HG03139 (cell line): ENCODE data around the gene FAM120C.

Experiments
- ATAC-seq: cut with Tn5 transposase; IDR thresholded peaks from one replicate; pipeline ENCODE4 v1.9.1; 2021; ENCODE audit not compliant: unreplicated experiment

FAM120C gene

DNA sequence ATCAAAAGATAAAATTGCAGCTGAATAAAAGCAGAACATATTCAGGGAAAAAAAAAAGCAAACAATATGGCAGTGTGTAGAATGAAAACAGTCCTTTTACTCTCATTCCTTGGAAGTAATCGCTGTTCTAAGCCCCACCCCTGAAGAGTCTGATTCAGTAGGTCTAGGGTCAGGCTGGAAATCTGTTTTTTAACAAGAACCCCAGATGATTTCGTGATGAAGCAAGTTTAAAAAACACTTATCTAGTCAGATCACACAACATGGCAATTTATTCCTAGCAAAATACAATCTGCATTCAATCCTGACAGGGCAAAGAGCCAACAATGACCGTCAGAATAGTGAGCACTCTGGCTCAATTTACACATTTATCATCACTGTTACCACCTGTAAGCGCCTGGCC, 16.1 kb downstream of the FAM120C start:
- no peak for ATAC-seq

- ATAC-seq = no peak
Measured at GRCh38 chrX:54157561-54157960, 25.5 kb downstream of the FAM120C start.

- ATAC-seq = no peak
Measured at GRCh38 chrX:54134269-54134668, 48.8 kb downstream of the FAM120C start.

GRCh38 chrX:54116391-54116790, 66.7 kb downstream of the FAM120C start:
- ATAC-seq = no peak

DNA sequence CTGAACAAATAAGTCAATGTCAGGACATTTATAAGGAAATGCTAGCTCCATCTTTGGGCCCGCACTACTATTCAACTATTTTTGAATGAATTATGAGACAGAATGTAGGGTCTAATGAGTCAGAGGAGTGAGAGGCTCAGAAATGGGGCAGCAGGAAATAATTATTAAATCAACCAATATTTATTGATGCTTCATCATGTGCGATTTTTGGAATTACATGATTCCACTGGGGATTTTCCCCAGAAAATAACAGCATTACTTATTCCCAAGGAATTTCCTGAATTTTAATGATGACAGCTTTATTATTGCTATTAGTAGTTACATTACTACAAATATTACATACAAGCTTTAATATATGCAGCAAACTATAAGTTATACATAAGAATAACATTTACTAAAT, 89.5 kb downstream of the FAM120C start:
- ATAC-seq = no peak

DNA sequence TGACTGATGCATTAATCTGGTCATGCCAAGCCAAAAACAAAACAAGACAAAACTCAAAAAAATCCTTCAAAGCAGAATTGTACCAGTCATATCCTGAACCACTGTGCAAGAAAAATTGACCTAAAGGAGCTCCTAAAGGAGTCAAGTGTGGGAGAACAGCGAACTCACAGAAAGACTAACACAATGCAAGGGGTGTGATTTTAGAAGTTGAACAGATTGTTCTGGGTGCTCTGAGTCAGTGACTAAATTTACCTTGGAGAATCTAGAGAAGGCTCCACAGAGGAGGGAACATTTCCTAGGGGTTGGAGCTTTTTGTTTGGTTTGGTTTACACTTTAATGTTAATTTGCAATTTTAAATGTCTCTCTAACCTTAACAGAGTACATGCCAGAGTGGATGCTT, 89.9 kb downstream of the FAM120C start:
- no peak for ATAC-seq

DNA sequence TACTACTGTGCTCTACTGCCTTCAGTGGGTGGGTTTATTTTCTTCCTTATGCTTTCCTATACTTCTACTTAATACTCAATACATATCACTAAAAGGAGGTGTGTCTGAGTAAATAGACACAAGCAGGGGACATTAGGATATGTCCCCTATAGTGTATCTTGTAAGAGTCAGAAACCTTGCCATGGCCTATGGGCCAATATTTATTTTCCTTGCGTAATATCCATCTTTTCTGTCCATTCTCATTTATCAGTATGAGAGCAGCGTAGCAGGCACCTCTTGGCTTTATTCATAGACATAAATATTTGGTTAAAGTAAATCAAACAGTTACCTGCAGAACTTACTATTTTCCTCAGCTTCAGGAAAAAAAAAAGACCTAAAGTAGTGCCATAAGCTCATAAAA, 92.2 kb downstream of the FAM120C start:
- ATAC-seq = no peak

DNA sequence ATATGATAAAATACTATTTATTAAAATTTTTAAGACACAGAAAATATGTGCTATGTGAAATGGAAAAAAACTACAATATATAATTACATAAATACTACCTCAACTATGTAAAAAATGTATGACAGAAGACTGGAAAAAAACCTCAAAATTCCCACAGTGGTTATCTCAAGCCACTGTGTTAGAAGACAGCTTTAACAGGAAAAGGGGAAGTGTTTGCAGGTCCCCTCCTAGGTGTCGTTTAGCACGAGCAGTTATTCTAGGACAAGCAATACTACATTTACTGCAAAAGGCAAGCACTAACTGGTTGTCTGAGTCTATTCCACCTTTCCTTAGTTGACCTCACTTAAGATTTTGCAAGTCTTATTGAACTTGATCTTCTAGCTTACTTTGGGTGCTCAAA, 93.9 kb downstream of the FAM120C start:
- ATAC-seq = no peak

GRCh38 chrX:54087661-54088060, 95.4 kb downstream of the FAM120C start:
- ATAC-seq = no peak

GRCh38 chrX:54085666-54086065, 97.4 kb downstream of the FAM120C start:
- ATAC-seq = no peak

GRCh38 chrX:54076903-54077302, 106.2 kb downstream of the FAM120C start:
- no peak for ATAC-seq

- no peak for ATAC-seq
Measured at GRCh38 chrX:54074826-54075225, 108.2 kb downstream of the FAM120C start.

GRCh38 chrX:54067766-54068165, 115.3 kb downstream of the FAM120C start:
- no peak for ATAC-seq

- ATAC-seq = no peak
Measured at GRCh38 chrX:54066841-54067240, 116.2 kb downstream of the FAM120C start.

- ATAC-seq = no peak
Measured at GRCh38 chrX:54064564-54064963, 118.5 kb downstream of the FAM120C start.

GRCh38 chrX:54063361-54063760, 119.7 kb downstream of the FAM120C start:
- no peak for ATAC-seq

- no peak for ATAC-seq
Measured at GRCh38 chrX:54049801-54050200, 133.3 kb downstream of the FAM120C start.

DNA sequence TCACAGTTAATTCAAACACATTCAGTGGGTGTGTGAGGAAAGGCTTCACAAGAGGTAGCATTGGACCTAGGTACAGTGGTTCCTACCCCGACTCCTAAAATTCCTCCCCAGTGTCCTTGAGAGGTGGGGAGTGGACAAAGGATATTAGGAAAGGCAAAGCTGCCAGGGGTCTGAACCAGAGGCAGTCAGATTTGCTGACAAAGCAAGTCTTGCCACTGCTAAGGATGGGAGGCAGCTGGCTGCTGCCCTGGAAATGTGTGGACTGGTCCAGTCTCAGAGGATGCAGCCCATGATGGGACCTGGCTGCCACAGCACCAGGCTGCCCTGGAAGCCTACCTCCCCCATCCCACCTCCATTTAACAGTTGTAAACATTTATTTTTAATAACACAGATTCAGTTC, 134.6 kb downstream of the FAM120C start:
- ATAC-seq = no peak

DNA sequence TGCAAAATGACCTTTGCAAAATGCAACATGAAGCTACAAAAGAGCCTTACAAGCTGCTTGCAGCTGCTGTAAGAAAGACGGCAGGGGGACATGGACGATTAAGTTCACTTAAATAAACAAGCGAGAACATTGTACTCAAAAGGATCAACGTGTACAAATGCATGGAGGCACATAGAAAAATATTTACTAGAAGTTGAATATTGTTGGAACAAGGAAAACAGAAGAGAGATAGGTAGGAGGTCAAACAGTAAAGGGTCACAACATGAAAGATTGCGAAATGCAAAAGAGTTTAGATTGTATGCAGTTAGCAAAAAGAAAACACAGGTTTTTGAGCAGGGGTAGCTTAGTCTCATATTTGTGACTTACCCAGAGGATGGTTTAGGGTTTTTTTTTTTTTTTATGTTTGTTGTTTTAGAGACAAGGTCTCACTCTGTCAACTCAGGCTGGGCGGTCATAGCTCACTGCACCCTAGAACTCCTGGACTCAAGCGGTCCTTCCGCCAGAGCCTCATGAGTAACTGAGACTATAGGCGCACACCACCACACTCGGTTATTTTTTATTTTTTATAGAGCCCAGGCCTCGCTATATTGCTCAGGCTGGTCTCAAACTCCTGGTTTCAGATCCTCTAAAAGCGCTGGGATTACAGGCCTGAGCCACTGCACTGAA, 137.4 kb downstream of the FAM120C start:
- no peak for ATAC-seq

- ATAC-seq = no peak
Measured at GRCh38 chrX:54044877-54045338, 138.1 kb downstream of the FAM120C start.

DNA sequence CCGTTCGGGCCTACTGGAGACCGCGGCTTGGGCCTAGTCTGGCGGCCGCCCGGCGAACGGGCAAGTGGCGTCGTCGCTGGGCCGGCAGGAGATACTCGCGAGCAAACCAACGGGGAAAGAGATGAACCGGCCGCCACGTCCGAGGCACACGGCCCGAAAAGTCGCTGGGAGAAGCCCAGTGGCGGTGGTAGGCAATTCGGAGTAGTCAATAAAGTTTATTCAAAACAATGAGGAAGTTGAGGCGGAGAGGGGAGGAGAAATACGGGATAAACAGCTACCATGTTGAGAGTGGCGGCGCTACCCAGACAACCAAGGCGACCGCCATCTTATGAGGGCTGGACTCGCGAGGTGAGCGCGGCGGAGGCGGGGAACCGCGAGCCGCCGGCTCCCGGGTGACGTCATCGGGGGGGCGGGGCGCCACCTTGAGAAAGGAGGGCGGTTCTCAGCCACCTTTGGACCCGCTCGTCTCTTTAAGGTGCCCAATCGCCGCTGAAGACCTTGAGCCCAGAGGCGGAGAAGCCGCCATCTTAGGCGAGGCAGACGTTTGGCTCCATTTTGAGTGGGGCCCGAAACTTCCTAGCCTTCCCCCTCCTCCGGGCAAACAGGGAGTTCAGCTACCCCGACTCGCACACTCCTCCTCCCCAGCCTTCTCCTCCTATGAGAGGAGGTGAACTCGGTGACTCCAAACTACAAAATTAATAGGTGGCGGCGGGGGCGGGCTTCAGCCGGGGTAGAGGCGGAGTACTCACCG, 138.8 kb downstream of the FAM120C start, which contains the start of gene PHF8:
Gene PHF8, minus strand, starts transcription at position 348 of the 751 bp plus-strand sequence. CDS start 1,745 bp downstream, outside the sequence.
- peak; percentile 78 for ATAC-seq

DNA sequence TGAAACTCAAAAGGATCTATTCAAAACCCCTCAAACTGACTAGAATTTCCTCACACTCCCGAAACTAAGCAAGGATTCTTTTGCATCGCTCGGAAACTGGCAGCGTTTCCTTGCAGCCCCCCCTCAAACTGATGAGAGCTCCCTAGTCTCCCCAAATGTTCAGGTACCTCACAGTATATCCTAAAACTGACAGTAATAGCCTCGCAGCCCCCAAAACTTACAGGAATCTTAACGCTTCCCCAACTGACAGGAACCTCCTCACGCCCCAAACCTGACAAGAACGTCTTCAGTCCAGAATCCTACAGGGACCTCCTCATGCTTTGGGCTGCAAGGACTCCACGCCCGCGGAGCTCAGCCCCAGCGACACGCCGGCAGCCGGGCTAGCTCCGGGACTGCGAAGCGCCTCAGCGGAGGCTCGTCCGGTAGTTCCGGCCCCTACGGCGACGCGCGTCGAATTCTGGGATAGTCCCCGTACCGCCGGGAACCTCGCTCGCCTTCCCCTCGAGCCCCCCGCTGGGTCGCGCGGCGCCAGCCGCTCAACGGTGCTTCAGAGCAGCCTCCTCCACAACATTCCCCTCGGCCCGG, 139.4 kb downstream of the FAM120C start:
- no peak for ATAC-seq
